SHP77 treated with DMSO at 0.1 percent for 48 hours (cell line): ENCODE results near the gene IL22RA2.
A peak's percentile ranks its signal among the peaks of the same experiment; 100 is the strongest.
"Not testable (repeated sequence)": the region's sequence is repeated elsewhere in the genome, so short reads cannot be mapped to it uniquely, and the experiment has no call there.

ENCODE experiments used
- DNase-seq: peaks from one replicate; lab custom pipeline; 2025; lab: John Stamatoyannopoulos, UW

The IL22RA2 gene

GRCh38 chr6:137173501-137173900 lies at the start of gene IL22RA2:
IL22RA2 (minus strand) TSS chr6:137173644; CDS start chr6:137161749, 11,895 bp downstream.
- DNase-seq: no peak

DNA sequence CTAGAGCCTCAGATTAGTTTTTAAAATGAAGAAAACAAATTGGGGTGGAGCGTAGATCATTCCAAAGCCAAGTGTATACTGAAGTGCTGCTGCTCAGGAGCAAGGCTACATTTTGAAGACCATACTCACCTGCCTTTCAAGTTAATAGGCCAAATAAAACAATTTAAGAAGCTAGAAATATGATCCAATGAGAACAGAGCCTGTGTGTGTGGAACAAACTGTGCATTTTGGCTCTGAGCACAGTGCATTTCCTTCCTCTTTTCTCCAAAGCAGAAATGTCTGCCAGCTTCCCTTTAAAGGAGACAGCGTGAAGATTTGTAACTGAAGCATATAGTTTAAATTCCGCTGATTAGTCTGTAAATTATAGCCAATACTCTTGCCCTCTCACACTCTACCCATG lies 48.9 kb upstream of the IL22RA2 start:
- DNase-seq: no peak

DNA sequence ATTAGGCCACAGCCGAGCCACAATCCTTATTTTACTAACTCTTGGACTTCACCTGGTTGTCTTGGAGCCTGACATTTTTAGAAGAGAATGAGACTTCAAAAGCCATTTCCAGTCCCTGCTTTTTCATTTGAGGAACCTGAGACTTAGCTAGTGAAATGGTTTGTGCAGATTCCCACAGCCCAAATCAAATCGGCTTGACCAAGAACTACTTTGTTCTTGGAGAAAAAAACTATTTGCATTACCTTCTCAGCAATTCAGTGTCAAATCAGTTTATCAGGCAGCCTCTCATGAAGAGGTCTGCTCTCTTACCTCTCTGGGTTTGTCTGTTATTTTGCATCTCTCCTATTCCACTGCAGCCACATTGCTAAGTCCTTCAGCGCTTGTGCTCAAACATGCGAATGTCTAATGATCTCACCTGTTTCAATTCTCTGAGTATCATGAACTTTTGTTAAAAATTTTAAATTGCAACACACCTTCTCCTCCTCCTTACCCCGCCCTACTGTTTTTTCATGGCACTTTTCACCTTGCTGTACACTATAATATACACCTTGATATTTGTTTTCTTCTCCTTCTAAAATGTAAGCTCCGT lies 46.3 kb upstream of the IL22RA2 start:
- DNase-seq: no peak

DNA sequence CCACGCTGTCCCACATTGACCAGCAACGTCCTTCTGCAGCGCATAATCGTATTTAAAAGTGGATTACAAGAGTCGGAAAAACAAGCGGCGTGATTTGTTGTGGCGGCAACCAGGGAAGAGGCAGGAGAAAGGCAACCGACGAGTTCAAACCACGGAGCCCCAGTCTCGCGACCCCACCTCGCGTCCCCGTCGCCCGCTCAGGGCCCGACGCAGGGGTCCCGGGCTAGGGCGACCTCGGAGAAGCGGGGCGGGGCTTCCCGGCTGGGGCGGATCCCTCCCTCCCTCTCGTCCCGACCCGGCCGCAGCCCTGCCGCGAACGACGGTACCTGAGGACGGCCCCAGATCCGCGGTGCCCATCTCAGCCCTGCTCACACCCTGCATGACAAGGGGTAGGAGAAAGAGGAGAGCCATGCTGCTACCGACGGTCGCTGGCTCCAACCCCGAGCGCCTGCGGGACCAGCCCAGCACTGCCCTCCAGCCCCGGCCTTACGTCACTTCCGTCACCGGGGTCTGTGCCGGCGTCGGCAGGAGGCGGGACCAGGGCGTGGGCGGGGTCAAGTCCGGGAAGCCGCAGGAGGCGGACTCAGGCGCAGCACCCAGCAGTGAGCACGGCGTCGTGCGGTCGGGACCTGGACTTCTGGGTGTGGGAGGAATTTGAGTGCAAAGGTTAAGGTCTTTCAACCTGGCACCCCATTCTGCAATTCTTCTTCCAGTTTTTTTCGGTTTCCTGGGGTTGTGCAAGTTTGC lies 45.6 kb upstream of the IL22RA2 start, which contains the start of gene IFNGR1:
IFNGR1 (minus strand) TSS at position 469 of the 747 bp plus-strand sequence; CDS start at position 411, 58 bp downstream.
- peak; percentile 50 for DNase-seq

DNA sequence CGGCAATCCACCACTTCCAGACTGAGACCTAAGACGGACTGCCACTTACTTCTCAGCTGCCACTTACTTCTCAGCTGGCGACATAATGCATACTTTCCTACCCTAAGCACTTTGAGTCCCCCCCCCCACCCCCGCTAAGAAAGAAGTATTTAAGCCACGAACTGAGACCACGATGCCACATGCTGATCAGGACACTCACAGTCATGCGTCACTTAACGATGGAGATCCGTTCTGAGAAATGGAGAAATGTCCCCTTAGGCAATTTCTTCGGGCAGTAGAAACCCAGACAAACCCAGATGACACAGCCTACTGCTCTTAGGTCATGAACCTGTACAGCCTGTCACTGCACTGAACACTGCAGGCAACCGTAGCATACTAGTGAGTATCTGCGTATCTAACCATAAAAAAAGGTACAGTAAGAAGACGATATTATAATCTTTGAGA lies 45.1 kb upstream of the IL22RA2 start:
- no peak for DNase-seq

GRCh38 chr6:137217801-137218472 lies 44.5 kb upstream of the IL22RA2 start:
- DNase-seq: no peak

- DNase-seq: no peak
Observed at GRCh38 chr6:137216875-137217553, 43.6 kb upstream of the IL22RA2 start.

GRCh38 chr6:137216106-137216505 lies 42.7 kb upstream of the IL22RA2 start:
- DNase-seq: no peak

DNA sequence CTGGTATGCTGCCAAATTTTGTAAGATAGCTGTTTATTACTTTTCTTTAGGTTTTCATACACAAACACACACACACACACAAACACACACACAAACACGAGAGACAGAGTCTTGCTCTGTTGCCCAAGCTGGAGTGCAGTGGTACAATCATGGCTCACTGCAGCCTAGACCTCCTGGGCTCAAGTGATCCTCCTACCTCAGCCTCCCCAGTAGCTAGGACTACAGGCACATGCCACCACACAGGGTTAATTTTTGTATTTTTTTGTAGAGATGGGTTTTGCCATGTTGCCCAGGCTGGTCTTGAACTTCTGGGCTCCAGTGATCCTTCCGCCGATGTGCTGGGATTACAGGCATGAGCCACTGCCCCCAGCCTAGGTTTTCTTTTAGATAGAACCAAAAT lies 42.2 kb upstream of the IL22RA2 start:
- DNase-seq: not testable (repeated sequence)

- DNase-seq: no peak
Observed at GRCh38 chr6:137214931-137215330, 41.5 kb upstream of the IL22RA2 start.

DNA sequence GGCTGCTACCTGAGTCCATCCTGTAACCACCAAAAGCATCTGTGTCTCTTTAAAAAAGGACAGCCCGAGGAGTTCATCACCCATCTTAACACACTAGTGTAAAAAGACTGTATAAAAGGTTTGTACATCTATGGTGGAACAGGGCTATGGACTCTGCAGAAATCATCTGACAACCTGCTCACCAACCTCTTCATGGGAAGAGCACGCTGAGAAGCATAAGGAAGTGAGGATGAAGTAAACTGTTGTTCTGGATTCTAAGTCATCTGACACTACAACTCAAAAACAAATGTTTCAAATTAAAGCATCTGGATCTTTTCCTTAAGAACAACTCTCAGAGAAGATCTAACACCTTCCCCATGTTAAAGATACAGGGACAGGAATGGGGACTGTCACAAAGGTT lies 40.4 kb upstream of the IL22RA2 start:
- no peak for DNase-seq

GRCh38 chr6:137213331-137213740 lies 39.9 kb upstream of the IL22RA2 start:
- DNase-seq: no peak

DNA sequence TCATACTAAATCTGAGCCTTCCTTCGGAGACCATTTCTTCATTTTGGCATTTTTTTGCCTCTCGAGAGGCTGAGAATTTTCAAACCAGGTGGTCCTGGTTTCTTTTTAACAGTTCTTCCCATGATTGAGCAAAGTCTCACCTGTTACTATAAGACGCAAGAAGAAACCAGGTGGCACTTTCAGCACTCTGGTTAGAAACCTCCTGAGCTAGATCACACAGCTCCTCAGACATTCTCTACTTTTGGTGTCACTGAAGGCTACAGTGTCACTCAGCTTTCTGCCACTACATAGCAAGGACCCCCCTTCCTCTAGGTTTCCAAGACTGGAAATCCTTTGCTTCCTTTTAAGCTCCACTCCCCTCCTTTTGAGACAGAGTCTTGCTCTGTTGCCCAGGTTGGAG lies 38.5 kb upstream of the IL22RA2 start:
- DNase-seq: no peak

DNA sequence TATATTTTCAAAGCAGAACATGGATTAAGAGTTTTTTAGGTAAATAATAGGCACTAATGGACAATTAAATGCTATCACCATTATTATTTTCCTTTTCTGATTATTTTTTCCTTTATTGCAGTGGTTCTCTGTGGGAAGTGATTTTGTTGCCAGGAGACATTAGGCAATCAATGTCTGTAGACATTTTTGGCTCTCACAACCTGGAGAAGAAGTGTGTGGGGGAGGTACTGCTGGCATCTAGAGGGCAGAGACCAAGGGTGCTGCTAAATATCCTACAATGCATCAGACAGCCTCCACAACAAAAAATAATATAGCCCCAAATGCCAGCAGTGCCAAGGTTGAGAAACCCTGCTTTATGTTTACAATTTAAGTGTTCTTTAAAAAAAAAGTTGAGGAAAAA lies 37.5 kb upstream of the IL22RA2 start:
- DNase-seq: no peak

GRCh38 chr6:137208279-137208678 lies 34.8 kb upstream of the IL22RA2 start:
- DNase-seq: no peak

- not testable (repeated sequence) for DNase-seq
Observed at GRCh38 chr6:137207457-137207856, 34.0 kb upstream of the IL22RA2 start.

DNA sequence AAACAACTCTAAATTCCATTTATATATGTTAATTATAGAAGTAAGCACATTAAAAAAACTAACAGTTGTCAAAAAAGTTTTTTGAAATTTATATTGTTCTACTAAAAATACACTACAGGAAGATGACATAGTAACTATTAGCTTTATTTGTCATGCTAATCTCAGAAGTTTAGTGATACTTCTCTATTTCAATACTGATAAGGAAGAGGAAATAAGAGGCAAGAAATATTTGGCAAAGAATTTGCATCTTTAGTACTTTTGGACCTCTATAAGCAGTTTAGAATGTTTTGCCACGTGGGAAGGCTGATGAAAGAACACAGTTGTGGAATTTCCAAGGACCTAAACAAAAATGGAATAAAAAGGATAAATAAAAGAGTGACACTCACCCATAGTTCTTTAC lies 33.1 kb upstream of the IL22RA2 start:
- no peak for DNase-seq

DNA sequence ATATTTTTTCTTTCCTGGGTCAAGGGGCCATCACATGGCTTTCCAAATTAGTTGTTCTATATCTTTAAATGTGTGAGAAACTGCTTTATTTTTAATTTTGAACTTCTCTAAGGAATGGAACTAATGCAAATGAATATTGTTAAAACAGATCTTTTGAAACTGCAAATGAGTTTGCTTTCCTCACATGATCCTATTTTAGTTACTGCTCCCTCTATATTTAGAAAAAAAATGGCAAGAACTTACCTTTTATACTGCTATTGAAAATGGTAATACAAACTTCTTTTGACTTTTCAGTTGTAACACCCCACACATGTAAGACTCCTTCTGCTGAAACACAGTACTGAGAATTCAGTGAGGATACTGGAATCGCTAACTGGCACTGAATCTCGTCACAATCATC lies 29.8 kb upstream of the IL22RA2 start:
- no peak for DNase-seq

GRCh38 chr6:137202078-137202477 lies 28.6 kb upstream of the IL22RA2 start:
- DNase-seq: no peak

DNA sequence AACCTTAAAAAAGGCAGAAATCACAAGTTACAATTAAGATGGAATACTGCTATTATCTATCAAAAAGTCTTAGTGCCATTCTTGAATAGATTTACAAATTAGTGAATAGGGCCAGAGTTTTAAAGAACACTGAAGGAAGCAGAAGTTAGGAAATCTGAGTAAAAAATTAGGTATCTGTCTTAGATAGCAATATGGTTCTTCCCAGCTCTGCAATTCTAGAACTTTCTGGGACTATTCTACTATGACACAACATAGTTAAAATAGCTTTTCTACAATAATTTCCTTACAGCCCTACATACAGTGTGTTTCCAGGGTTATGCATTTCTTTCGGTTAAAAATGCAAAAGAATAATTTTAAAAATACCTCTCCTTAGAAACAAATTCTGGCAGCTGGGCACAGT lies 27.6 kb upstream of the IL22RA2 start:
- no peak for DNase-seq

GRCh38 chr6:137200288-137200687 lies 26.8 kb upstream of the IL22RA2 start:
- DNase-seq: no peak
